ENCODE data around the gene DDX42. TPM values are rescaled to one million over a fixed set of nuclear protein-coding genes. Genes with fewer than 3 reads are reported as not detected.
"Not testable (repeated sequence)": the region's sequence is repeated elsewhere in the genome, so short reads cannot be mapped to it uniquely, and the experiment has no call there.

DDX42 gene
- total and polyA plus RNA-seq, 9 of the 15 experiments (the other 6 are each of a cell fraction or from before 2014, with no cell fraction given) = 16.5 to 149 (median 87.6) TPM

- TF ChIP-seq EP300 (IDR thresholded peaks at IDR 0.05; ENCODE audit: low read length) = 0 out of 2 replicates have a peak, but pooled peaks have one; percentile 6
- TF ChIP-seq, protein P1, sequence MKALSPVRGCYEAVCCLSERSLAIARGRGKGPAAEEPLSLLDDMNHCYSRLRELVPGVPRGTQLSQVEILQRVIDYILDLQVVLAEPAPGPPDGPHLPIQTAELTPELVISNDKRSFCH (CRISPR knock-in tag; IDR thresholded peaks at IDR 0.05) = not testable (repeated sequence)
- TF ChIP-seq, protein P1 (tag; IDR thresholded peaks at IDR 0.05) = peak; percentile 20
Measured at GRCh38 chr17:63843387-63843888, 69.5 kb downstream of the DDX42 start (continued).

GRCh38 chr17:63843910-63844677 is 70.1 kb downstream of the DDX42 start:
- Histone ChIP-seq H3K9me1 (ENCODE audit: control insufficient read depth, insufficient read depth, low read length) (no peaks in the 10 kb centered on the region), H3K4me1 (replicated peaks in 1 of 2; ENCODE audit: control insufficient read depth in 2 of 2, insufficient read depth in 2 of 2, low read length in 2 of 2) (peaks cover 27 to 48% of the 10 kb centered on the region in 2 experiments), H4K20me1 (replicated peaks; ENCODE audit: control insufficient read depth, insufficient read depth, low read length) (no peaks in the 10 kb centered on the region), H3K9ac (ENCODE audit: insufficient read depth in 1 of 2, low read depth in 2 of 2, low read length in 2 of 2) (peak overlapping the region; percentile 75 to 89), H3K27ac (ENCODE audit: extremely low read depth, low read depth, low read length) (peak overlapping the region; percentile 93), H3K79me2 (ENCODE audit: control insufficient read depth, insufficient read depth, low read length) (peaks cover 39% of the 10 kb centered on the region), H3K27me3 (ENCODE audit: control insufficient read depth in 2 of 2, insufficient read depth in 2 of 2, low read length in 2 of 2) (no peaks in the 10 kb centered on the region), H3K36me3 (ENCODE audit: control insufficient read depth, insufficient read depth, low read length) (peaks cover 9% of the 10 kb centered on the region; the same call in 1 of the 3 replicates), H3K9me3 (replicated peaks; ENCODE audit: control insufficient read depth, insufficient read depth, low read depth, low read length) (0 out of 2 replicates have a peak, but pooled peaks cover 2% of the 10 kb centered on the region), H3K4me2 (ENCODE audit: insufficient read depth, low read length) (peak overlapping the region; percentile 71), H2AFZ (ENCODE audit: low read depth, low read length) (peak overlapping the region; percentile 35), H3K4me3 (peak overlapping the region; percentile 95)
- intact Hi-C loops (cut with micrococcal nuclease) (loop anchor here (1.0 to 10.0 kb wide), 4 partner anchors 17 to 409 kb away; partner anchors contain the start of genes CCDC47, FTSJ3, MAP3K3 and PSMC5), in situ Hi-C loops (cut with MboI) (loop anchor here (25.0 kb wide), 1 partner anchor 407 kb away; the partner anchor contains the start of gene CYB561)
- ATAC-seq (0 out of 3 replicates have a peak, but pooled peaks have one; percentile 6), DNase-seq (ENCODE audit: extremely low read depth in 1 of 4, low spot score in 3 of 4) (peak in 3 of 4 experiments; percentile 37 to 86 (median 67)), FAIRE-seq (peak; percentile 90)
- ChIA-PET POLR2A (interaction anchor here (0.9 to 5.8 kb wide), 4 partner anchors 10 to 70 kb away, joined by 5 to 66 read pairs (median 6); partner anchors contain the start of genes CCDC47, DDX42, FTSJ3 and PSMC5), CTCF (ENCODE audit: low intra/inter-chr PET ratio) (interaction anchor here (0.6 kb wide), 1 partner anchor 22 kb away, joined by 3 read pairs; no protein-coding TSS in a partner anchor)
- no TSS peak for BruUV-seq (replicated peaks)
- 19% methylated on average over 9 of the region's 9 CpGs for WGBS (ENCODE audit: insufficient coverage, low coverage, missing lambda C conversion rate)
- TF ChIP-seq TFAM (CRISPR knock-in tag; conservative IDR thresholded peaks at IDR 0.05) (no peak), SRSF1 (IDR thresholded peaks at IDR 0.05; ENCODE audit: low read depth, low read length) (no peak), ZNF165 (CRISPR knock-in tag; IDR thresholded peaks at IDR 0.05; ENCODE audit: borderline replicate concordance) (no peak), CAMTA2 (CRISPR knock-in tag; conservative IDR thresholded peaks at IDR 0.05) (no peak), TCFL5 (CRISPR knock-in tag; conservative IDR thresholded peaks at IDR 0.05) (no peak), SAP30 (IDR thresholded peaks at IDR 0.05; ENCODE audit: borderline replicate concordance, insufficient read depth, low read depth, low read length, poor library complexity, severe bottlenecking) (no peak)
- TF ChIP-seq, protein P2, sequence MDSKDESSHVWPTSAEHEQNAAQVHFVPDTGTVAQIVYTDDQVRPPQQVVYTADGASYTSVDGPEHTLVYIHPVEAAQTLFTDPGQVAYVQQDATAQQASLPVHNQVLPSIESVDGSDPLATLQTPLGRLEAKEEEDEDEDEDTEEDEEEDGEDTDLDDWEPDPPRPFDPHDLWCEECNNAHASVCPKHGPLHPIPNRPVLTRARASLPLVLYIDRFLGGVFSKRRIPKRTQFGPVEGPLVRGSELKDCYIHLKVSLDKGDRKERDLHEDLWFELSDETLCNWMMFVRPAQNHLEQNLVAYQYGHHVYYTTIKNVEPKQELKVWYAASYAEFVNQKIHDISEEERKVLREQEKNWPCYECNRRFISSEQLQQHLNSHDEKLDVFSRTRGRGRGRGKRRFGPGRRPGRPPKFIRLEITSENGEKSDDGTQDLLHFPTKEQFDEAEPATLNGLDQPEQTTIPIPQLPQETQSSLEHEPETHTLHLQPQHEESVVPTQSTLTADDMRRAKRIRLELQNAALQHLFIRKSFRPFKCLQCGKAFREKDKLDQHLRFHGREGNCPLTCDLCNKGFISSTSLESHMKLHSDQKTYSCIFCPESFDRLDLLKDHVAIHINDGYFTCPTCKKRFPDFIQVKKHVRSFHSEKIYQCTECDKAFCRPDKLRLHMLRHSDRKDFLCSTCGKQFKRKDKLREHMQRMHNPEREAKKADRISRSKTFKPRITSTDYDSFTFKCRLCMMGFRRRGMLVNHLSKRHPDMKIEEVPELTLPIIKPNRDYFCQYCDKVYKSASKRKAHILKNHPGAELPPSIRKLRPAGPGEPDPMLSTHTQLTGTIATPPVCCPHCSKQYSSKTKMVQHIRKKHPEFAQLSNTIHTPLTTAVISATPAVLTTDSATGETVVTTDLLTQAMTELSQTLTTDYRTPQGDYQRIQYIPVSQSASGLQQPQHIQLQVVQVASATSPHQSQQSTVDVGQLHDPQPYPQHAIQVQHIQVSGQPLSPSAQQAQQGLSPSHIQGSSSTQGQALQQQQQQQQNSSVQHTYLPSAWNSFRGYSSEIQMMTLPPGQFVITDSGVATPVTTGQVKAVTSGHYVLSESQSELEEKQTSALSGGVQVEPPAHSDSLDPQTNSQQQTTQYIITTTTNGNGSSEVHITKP (IDR thresholded peaks at IDR 0.05; ENCODE audit: partially characterized antibody) = no peak
- TF ChIP-seq, protein P3, sequence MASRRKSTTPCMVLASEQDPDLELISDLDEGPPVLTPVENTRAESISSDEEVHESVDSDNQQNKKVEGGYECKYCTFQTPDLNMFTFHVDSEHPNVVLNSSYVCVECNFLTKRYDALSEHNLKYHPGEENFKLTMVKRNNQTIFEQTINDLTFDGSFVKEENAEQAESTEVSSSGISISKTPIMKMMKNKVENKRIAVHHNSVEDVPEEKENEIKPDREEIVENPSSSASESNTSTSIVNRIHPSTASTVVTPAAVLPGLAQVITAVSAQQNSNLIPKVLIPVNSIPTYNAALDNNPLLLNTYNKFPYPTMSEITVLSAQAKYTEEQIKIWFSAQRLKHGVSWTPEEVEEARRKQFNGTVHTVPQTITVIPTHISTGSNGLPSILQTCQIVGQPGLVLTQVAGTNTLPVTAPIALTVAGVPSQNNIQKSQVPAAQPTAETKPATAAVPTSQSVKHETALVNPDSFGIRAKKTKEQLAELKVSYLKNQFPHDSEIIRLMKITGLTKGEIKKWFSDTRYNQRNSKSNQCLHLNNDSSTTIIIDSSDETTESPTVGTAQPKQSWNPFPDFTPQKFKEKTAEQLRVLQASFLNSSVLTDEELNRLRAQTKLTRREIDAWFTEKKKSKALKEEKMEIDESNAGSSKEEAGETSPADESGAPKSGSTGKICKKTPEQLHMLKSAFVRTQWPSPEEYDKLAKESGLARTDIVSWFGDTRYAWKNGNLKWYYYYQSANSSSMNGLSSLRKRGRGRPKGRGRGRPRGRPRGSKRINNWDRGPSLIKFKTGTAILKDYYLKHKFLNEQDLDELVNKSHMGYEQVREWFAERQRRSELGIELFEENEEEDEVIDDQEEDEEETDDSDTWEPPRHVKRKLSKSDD (conservative IDR thresholded peaks at IDR 0.05; ENCODE audit: low read length) = no peak
